SH-SY5Y (cell line): ENCODE measurements around the gene PAXX.

Source experiments
- GATA2 ChIP-seq: IDR thresholded peaks from 2 replicates; pipeline ENCODE4 v1.6.1; 2011; ENCODE audit warnings: mild to moderate bottlenecking, low read depth, low read length
- GATA3 ChIP-seq: IDR thresholded peaks from 2 replicates; pipeline ENCODE4 v1.6.1; 2011; ENCODE audit warnings: low read depth, mild to moderate bottlenecking, low read length, moderate library complexity

DNA sequence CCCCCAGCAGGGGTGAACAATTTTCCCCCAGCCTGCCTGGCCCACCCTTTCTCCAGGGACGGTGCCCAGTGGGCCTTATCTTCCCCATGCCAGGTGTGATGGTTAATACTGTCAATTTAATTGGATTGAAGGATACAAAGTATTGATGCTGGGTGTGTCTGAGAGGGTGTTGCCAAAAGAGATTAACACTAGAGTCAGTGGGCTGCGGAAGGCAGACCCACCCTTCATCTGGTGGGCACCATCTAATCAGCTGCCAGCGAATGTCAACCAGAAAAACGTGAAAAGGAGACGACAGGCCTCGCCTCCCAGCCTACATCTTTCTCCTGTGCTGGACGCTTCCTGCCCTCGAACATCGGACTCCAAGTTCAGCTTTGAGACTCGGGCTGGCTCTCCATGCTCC lies 45.3 kb downstream of the PAXX start:
- no peak for TF ChIP-seq GATA3
- no peak for TF ChIP-seq GATA2
